Eye (tissue), 1 donor: Measurements from ENCODE around the gene RUNDC3A.
"Not testable (repeated sequence)": the region's sequence is repeated elsewhere in the genome, so short reads cannot be mapped to it uniquely, and the experiment has no call there.

Source experiments
- DNase-seq: peaks from one replicate; pipeline ENCODE4 v3.0.0-alpha.2; 2015

RUNDC3A gene

DNA sequence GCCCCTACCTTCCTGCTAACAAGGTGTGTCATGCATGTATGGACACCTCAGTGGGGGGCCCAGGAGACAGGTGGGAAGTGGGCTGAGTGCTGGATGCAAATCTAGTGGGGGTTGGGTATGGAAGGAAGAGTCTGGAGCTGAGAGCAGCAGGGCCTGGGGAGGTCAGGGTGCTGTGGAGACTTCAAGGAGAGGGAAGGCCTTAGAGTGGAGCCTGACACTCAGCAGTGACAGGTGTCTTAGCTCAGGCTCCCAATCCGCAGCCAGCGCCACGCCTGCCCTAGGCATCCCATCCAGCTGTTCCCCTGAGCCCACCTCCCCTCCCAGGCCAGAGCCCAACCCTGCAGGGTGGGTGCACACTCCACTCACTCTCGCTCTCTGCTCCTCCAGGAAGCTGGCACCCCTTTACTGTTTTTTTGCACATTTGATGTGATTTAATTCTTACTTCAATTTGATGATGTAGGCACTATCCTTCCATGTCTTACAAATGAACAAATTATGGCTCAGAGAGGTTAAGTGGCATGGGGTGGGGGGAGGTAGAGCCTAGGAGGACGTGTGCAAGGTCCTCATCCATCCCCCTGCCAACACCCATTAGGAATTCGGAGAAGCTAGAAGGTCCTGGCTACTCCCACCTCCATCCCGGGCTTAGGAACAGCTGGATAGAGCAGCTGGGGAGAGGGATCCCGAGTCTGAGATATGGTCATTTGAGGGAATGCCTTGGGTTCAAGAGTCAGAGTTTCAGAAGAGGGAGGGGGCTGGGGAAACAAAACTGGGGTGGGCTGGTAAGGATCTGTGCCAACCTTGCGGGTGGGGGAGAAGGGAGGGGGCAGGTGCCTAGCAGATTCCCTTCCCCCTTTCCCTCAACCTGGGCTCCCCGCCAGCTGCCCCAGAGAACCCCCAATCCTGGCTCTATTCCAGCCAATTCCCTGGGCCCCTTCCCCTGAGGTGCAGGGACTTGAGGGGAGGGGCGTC, 53.2 kb downstream of the RUNDC3A start:
- DNase-seq = peak; percentile 64

GRCh38 chr17:44362459-44362948, 54.1 kb downstream of the RUNDC3A start:
- peak; percentile 50 for DNase-seq

GRCh38 chr17:44362949-44363612, 54.7 kb downstream of the RUNDC3A start:
- DNase-seq = peak; percentile 83

GRCh38 chr17:44363613-44364159, 55.3 kb downstream of the RUNDC3A start, which contains the start of gene FAM171A2:
Gene FAM171A2 (minus strand): TSS chr17:44363853. CDS start chr17:44363714, 139 bp downstream.
- DNase-seq = peak; percentile 92

DNA sequence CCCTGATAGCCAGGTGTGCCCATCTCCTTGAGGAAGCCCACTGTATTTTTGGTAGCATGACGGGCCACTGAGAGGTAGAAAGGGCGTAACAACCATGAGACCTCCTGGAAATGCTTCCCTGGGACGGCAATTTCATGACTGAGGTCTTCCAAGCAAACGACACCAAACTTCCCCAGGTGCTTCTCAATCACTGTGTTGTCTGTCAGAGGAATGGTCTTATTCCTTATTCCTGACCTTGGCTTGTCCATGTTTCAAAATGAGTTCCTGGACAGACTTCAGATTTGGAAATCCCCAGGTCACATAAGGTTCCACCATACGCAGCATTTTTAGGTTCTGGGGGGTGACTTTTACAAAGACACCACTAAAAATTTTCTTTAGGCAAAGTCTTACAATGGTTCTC, 56.6 kb downstream of the RUNDC3A start:
- not testable (repeated sequence) for DNase-seq

DNA sequence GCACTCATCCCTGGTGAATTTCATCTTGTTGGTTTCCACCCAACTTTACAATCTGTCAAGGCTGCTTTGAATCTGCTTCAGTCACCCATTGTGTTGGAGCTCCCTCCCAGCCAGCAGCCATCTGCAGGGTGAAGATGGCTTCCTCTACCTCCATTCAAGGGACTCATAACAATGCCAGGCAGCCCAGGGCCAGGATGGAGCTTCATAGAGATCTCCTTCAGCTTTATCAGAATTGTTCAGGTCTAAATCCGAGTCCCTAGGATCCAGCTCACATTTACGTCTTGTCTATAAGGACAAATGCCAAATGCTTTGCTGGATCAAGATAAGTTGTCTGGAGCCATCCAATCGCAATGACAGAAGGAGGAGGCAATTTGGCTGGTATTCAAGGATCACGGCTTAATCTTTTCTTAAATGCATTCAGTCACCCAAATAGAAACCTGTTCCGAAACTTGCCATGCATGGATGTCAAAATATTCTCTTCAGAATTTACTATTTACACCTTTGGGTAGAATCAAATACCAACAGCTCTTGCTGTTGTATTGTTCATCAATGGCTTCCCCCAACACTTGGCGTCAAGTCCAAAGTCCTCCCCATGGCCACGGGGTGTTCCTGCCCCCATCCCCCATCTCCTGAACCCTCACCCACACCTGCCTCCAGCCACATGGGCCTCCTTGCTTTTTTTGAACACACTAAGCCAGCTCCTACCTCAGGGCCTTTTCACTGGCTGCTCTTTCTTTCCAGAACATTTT, 59.0 kb downstream of the RUNDC3A start:
- no peak for DNase-seq
